Upper lobe of left lung (tissue), 4 donors: ENCODE data around the gene SCART1.
"Not testable (repeated sequence)": the region's sequence is repeated elsewhere in the genome, so short reads cannot be mapped to it uniquely, and the experiment has no call there.

ENCODE experiments used
- POLR2A ChIP-seq, 4 donors: fragments of 450-650 bp; IDR thresholded peaks; one replicate each; pipeline ENCODE4 v1.5.1; 2016 to 2017; ENCODE audit warnings: antibody characterized with exemption in 4 of 4, mild to moderate bottlenecking in 2 of 4
- TF ChIP-seq, protein P1 (sequence below), 6 experiments: fragments of 450-650 bp in 4 of 6; fragments of 200-600 bp in 2 of 6; sonication (generic) in 2 of 6; IDR thresholded peaks; one replicate each; pipeline ENCODE4 v1.5.1; 2016 to 2019; ENCODE audit warnings: antibody characterized with exemption in 6 of 6

DNA sequence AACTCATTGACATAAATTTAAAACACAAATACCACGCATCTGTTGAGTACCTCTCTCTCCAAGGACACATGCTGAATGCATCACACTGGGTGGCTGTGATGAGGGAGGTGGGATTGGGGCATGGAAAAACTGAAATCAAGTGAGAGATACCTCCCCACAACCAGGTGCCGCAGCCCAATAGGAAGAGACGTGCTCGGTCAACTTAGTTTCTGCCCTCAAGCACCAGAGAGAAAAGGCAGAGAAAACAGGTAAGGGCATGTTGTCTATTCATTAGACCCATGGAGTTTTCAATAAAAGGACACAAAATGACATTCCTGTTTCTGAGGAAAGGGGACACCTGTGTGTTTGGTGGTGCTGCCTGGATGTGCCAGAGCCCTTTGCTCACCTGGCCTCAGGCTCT, 24.2 kb upstream of the SCART1 start:
- TF ChIP-seq, protein P1, sequence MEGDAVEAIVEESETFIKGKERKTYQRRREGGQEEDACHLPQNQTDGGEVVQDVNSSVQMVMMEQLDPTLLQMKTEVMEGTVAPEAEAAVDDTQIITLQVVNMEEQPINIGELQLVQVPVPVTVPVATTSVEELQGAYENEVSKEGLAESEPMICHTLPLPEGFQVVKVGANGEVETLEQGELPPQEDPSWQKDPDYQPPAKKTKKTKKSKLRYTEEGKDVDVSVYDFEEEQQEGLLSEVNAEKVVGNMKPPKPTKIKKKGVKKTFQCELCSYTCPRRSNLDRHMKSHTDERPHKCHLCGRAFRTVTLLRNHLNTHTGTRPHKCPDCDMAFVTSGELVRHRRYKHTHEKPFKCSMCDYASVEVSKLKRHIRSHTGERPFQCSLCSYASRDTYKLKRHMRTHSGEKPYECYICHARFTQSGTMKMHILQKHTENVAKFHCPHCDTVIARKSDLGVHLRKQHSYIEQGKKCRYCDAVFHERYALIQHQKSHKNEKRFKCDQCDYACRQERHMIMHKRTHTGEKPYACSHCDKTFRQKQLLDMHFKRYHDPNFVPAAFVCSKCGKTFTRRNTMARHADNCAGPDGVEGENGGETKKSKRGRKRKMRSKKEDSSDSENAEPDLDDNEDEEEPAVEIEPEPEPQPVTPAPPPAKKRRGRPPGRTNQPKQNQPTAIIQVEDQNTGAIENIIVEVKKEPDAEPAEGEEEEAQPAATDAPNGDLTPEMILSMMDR (IDR thresholded peaks at IDR 0.05) = not testable (repeated sequence)
- TF ChIP-seq POLR2A (IDR thresholded peaks at IDR 0.05) = not testable (repeated sequence)
